ENCODE results near the gene FAF1. TPM values are rescaled to one million over a fixed set of nuclear protein-coding genes. Genes with fewer than 3 reads are reported as not detected.
"Not testable (repeated sequence)": the region's sequence is repeated elsewhere in the genome, so short reads cannot be mapped to it uniquely, and the experiment has no call there.

The FAF1 gene
- total RNA-seq: 10 to 100 TPM; 25.1 to 74.6 (median 37.2) TPM

GRCh38 chr1:50959913-50960844 is at the start of gene FAF1:
TSS of gene FAF1 (minus strand) at chr1:50960267. CDS start at chr1:50959811, 456 bp downstream.
- DNase-seq: peak; percentile 98
- Histone ChIP-seq H3K4me1 (peaks cover 9 to 31% (median 14%) of the 10 kb centered on the region in 4 donors), H3K9me3 (no peaks in the 10 kb centered on the region), H3K36me3 (no peaks in the 10 kb centered on the region), H3K27ac (peak within 1 kb of the TSS; percentile 84 to 97 (median 88)), H3K4me3 (peak within 1 kb of the TSS; percentile 58 to 82 (median 69)), H3K27me3 (no peaks in the 10 kb centered on the region)
- intact Hi-C loops (cut with DNase I; ENCODE audit: low total_unique reads): no loop called here
- in situ Hi-C loops (cut with MboI; ENCODE audit: low pct_ligation_motif_present in 1 of 4, low pct_unique_long_range_greater_than_20kb in 1 of 4, low sequenced_read_pairs in 3 of 4): no loop called here
- 0% methylated on average over 2 to 59 of the region's 80 CpGs for WGBS, 2 donors (ENCODE audit: low coverage in 1 of 2)
- peak; percentile 25 to 76 (median 33) for TF ChIP-seq CTCF (IDR thresholded peaks at IDR 0.05)
- no peak for TF ChIP-seq EP300 (IDR thresholded peaks at IDR 0.05; ENCODE audit: low read depth)
- peak; percentile 96 to 98 (median 97) for TF ChIP-seq POLR2AphosphoS5 (IDR thresholded peaks at IDR 0.05)
- peak; percentile 95 for TF ChIP-seq POLR2A (IDR thresholded peaks at IDR 0.05)

GRCh38 chr1:51009381-51009780 is 49.3 kb upstream of the FAF1 start:
- H3K36me3 ChIP-seq: no peaks in the 10 kb centered on the region
- in situ Hi-C loops (cut with MboI; ENCODE audit: low pct_ligation_motif_present in 1 of 4, low pct_unique_long_range_greater_than_20kb in 1 of 4, low sequenced_read_pairs in 3 of 4): no loop called here
- TF ChIP-seq POLR2AphosphoS5 (IDR thresholded peaks at IDR 0.05): no peak
- no peak for TF ChIP-seq CTCF (IDR thresholded peaks at IDR 0.05)
- TF ChIP-seq EP300 (IDR thresholded peaks at IDR 0.05; ENCODE audit: low read depth): no peak
- no peak for TF ChIP-seq POLR2A (IDR thresholded peaks at IDR 0.05)
- no peak overlapping the region for H3K4me3 ChIP-seq
- no peak overlapping the region for H3K27ac ChIP-seq
- no peaks in the 10 kb centered on the region for H3K9me3 ChIP-seq
- H3K4me1 ChIP-seq: no peaks in the 10 kb centered on the region
- no peaks in the 10 kb centered on the region for H3K27me3 ChIP-seq
- intact Hi-C loops (cut with DNase I; ENCODE audit: low total_unique reads): no loop called here
- WGBS, 2 donors (ENCODE audit: low coverage in 1 of 2): 89 to 100% methylated on average over 1 to 3 of the region's 3 CpGs
- DNase-seq: no peak

GRCh38 chr1:51005549-51005948 is 45.5 kb upstream of the FAF1 start:
- 94% methylated on average over 4 of the region's 4 CpGs; no CpG with 5 or more reads in 1 of the 2 donors for WGBS, 2 donors (ENCODE audit: low coverage in 1 of 2)
- H3K27me3 ChIP-seq; in situ Hi-C loops (cut with MboI; ENCODE audit: low pct_ligation_motif_present in 1 of 4, low pct_unique_long_range_greater_than_20kb in 1 of 4, low sequenced_read_pairs in 3 of 4); H3K27ac ChIP-seq; H3K4me1 ChIP-seq; H3K9me3 ChIP-seq; H3K4me3 ChIP-seq; intact Hi-C loops (cut with DNase I; ENCODE audit: low total_unique reads); H3K36me3 ChIP-seq; DNase-seq: not testable (repeated sequence)

GRCh38 chr1:51002516-51002915 is 42.4 kb upstream of the FAF1 start:
- H3K4me1 ChIP-seq: no peaks in the 10 kb centered on the region
- H3K9me3 ChIP-seq: no peaks in the 10 kb centered on the region
- no peak overlapping the region for H3K4me3 ChIP-seq
- in situ Hi-C loops (cut with MboI; ENCODE audit: low pct_ligation_motif_present in 1 of 4, low pct_unique_long_range_greater_than_20kb in 1 of 4, low sequenced_read_pairs in 3 of 4): no loop called here
- no peak for DNase-seq
- intact Hi-C loops (cut with DNase I; ENCODE audit: low total_unique reads): no loop called here
- TF ChIP-seq CTCF (IDR thresholded peaks at IDR 0.05): no peak
- no peak for TF ChIP-seq EP300 (IDR thresholded peaks at IDR 0.05; ENCODE audit: low read depth)
- no peak for TF ChIP-seq POLR2A (IDR thresholded peaks at IDR 0.05)
- no peak for TF ChIP-seq POLR2AphosphoS5 (IDR thresholded peaks at IDR 0.05)
- no peaks in the 10 kb centered on the region for H3K27me3 ChIP-seq
- 94 to 97% methylated on average over 5 to 6 of the region's 6 CpGs for WGBS, 2 donors (ENCODE audit: low coverage in 1 of 2)
- no peaks in the 10 kb centered on the region for H3K36me3 ChIP-seq
- H3K27ac ChIP-seq: no peak overlapping the region

Measured in transverse colon (tissue), 4 donors.